HG03135 (cell line): ENCODE results near the gene SHLD1.

Experiments
- ATAC-seq: cut with Tn5 transposase; IDR thresholded peaks from one replicate; pipeline ENCODE4 v1.9.1; 2021; ENCODE audit warnings: mild to moderate bottlenecking, moderate library complexity; ENCODE audit not compliant: unreplicated experiment

Gene SHLD1

DNA sequence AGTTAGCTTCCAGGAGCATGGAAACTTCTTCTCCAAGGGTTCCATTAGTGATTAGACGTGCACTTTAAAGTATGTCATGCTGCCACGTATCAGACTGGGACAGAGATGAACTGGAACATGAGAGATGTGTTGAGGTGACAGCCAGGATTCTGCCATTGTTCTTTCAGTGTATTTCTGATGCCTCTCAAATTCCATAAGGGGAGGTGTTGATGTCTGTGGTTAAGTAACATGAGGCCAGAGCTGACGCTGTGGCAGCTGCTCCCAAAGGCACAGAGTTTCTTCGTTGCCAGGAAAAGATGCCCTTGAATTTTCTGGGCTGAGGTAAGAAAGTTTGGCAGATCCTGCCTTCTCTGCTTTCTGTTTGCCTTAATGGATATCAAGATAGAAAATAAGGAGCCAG lies 136.6 kb downstream of the SHLD1 start:
- ATAC-seq = no peak

DNA sequence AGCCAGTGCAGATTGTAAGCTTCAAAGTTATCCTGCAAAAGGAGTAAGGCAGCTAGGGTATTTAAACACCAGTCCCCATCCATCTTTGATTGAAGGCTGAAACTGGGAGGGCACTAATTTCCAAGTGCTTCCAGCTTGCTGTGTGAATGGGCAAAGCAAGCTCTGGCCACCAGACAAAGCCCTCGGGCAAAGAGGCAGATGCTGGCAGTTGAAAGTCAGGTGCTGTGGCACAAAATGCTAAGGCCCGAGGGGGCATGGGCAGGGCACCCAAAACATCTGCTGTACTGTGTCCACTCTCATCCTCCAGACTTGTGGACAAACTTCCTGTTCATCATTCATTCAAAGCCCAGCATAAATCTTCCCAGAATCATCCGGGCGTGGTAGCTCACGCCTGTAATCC lies 137.2 kb downstream of the SHLD1 start:
- ATAC-seq = no peak

DNA sequence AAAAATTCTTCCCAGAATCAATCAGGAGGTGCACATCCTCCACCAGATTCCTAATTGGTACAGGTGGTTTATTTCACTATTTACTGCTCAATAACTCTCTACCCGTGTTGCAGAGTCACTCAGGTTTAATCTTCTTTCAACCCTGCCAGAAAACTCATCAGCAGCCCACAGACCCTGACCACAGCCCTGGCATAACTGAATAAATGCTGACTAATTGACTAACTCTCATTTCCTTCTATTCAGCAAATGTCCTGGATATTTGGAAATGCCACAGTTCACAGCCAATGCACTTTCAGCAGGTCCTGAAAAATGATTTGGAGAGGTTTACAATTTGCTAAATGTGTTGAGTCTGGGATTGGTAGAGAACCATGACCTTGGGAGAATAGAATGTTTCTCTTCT lies 137.8 kb downstream of the SHLD1 start:
- no peak for ATAC-seq

DNA sequence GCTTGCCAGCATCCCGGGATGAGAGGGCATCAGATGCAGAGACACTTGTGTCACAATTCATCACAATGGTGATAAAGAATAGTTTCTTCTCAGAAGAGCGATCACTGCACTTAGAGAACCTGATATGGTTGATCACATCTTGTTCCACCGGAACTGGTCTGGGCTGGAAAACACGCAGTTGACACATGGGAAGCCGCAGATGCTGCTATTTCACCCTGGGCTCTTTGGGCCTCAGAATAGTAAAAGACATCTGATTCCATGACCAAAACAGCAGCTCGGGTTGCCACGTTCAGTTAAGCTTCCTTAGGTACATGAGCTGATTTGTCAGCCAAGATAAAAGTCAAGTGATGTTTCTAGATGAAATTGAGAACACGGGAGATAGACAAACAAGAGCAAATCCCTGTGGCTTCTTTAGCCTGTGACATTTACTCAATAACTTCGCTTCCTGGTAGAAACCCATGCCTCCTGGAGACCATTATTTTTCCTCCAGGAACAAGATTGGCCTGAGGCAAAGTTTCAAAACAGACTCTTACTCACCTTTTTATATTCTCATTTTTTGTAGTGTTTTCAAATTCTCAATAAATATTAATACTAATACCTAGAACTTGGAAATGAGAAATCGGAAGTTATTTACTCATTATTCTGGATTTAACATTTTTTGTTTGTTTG lies 140.7 kb downstream of the SHLD1 start:
- no peak for ATAC-seq

DNA sequence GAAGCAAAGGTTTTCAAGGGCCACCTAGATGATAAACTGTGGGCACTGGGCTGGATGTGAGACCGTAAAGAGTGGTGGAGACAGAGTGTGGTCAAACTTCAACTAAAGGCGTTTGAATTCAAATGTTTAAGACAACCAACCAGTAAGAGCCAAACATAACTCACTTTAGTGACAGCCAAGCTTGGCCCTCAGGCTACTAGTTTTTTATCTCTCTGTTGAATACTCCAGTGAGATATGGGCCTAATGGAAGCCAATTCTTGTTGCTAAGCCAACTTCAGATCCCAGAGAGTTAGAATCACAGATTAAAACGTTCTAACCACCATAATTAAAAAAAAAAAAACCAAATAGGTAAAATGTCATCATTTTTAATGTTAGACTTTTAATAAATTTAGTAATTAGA lies 142.9 kb downstream of the SHLD1 start:
- no peak for ATAC-seq

DNA sequence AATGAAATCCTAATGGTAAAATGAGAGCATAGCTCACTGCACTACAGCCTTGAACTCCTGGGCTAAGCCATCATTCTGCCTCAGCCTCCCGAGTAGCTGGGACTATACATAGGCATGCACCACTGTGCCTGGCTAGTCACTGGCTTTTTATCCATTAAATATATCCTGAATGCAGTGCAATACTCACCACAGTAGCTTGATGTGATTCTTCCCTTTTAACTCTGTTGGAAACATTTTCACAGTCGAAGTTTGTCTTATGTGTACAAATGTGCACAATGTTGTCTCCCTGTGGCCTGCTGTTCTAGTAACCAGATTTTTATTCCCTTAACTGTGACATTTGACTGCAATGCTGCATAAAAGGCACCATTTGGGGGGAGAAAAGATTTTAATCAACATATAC lies 143.4 kb downstream of the SHLD1 start:
- no peak for ATAC-seq

DNA sequence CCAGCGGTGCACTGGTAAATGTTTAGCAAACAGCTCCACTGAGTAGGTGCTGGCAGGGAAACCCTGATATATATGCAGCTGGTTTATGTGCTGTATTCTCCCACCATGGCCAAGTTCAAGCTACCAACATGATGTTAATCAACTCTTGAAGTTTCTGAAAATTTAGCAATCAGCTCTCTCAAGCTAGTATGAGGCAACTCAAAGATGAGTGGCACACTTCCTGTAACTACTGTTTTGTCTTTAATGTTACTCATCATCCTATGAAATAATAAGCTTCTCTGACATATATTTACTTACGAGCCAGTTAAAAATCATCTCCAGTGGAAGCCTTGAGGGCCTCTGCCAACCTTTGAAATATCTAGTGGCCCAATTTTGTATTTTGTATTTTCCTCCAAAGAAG lies 145.4 kb downstream of the SHLD1 start:
- no peak for ATAC-seq

DNA sequence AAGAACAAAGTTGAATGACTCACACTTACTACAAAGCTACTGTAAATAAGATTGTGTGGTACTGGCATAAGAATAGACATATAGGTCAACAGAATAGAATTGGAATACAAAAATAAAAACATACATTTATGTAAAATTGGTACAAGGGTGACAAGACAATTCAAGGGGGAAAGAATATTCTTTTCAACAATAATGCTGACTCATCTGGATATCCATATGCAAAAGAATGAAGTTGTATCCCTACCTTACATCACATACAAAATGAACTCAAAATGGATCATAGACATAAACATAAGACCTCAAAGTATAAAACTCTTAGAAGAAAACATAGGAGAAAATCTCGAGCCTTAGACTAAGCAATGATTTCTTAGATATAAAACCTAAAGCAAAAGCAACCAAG lies 149.2 kb downstream of the SHLD1 start:
- ATAC-seq = no peak

DNA sequence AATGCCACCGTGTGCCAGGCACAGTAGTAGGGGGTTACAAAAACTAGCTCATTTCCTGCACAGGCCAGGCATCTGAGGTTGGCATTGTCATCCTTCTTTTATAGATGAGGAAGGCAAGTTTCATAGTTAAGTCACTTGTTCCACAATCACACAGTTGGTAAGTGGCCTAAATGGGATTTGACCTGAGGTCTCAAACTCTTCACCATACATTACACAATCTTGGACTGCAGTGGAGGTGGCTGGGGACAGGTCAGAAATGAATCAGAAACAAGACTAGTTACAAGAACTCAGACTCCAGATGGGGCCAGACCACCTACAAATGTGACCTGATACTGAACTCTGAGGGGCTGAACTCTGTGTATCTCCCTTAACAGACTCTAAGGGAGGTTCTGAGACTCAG lies 150.7 kb downstream of the SHLD1 start:
- ATAC-seq = no peak

DNA sequence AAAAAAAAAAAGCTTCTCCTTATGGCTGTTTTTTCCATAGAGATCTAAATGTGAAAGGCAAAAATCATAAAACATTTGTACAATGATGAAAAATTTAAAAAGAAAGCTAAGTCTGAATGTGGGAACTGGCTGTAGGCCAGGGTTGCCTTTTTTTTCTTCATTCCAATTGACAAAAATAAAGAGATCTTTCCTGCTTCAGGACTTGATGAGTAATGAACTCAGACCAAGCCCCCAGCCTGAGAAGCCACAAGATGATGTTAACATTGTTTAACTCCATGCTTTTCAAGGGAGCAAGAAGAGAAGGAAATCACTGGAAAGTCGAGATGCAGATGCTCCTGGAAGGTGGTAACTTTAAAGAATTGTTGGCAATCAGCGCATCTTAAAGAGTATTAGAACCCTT lies 158.8 kb downstream of the SHLD1 start:
- no peak for ATAC-seq

DNA sequence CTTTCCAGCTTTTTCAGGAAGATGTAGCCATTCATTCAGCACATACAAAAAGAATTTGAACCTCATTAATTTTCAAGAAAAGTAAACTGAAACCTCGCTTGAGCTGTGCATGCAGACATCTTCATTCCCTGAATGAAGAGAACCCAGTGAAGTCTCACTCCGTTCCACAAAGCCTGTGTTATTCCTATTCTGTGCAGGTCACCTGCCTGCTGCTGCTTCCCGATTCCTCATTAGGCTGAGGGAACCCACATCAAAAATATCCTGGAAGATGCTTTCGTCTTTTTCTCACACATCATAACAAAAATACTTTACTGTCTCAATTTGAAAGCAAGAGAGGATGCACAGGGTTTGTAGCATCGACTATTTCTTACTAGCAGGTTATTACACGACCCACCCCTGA lies 160.0 kb downstream of the SHLD1 start:
- no peak for ATAC-seq

DNA sequence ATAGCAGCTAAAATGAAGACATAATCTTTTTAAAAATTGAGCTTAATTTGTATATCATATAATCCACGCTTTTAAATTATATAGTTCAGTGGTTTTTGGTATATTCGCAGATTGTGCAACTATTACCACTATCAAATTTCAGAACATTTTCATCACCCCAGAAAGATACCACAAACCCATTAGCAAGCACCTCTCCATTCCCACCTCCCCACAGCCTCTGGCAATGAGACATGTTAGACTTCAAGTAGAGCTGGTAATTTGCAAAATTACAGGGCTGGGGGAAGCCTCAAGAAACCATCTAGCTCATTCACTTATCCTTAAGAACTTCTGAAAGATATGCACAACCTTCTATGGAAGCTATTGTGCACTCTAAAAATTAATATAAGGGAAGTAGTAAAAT lies 163.0 kb downstream of the SHLD1 start:
- ATAC-seq = no peak
